ENCODE results near the gene MMP21.

DNA sequence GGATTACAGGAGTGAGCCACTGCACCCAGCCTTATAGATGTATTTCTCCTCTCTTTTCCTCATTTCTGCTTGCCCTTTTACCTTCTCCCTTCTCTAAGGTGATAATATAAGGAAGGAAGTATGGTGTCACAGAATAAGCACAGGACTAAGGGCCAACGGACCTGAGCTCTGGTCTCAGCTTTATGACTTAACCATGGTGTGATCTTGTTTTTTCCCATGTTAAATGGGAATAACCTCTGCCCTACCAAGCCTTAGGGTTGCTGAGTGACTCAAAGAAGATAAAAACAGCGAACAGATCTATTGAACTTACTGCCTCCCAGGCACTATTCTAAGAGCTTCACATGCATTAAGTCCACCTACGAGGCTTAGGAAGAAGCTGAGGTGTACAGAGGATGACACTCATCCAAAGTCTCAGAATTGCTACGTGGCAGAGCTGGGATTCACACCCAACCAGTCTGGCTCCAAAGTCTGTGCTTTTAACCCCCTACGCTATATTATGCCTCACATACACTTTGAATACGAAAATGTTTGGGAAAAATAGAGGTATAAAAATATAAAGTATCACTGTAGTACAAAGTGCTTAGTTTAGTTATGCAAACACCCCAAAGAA lies 41.8 kb upstream of the MMP21 start:
- TF ChIP-seq CTCF (IDR thresholded peaks at IDR 0.05) (no peak), POLR2AphosphoS5 (IDR thresholded peaks at IDR 0.05; ENCODE audit: insufficient read depth in 1 of 2, low read depth in 1 of 2) (no peak)
